NCI-H345 (cell line): ENCODE results near the gene DVL1.
"Not testable (repeated sequence)": the region's sequence is repeated elsewhere in the genome, so short reads cannot be mapped to it uniquely, and the experiment has no call there.

Source experiments
- DNase-seq: peaks from one replicate; lab custom pipeline; 2025; lab: John Stamatoyannopoulos, UW

DVL1 gene

DNA sequence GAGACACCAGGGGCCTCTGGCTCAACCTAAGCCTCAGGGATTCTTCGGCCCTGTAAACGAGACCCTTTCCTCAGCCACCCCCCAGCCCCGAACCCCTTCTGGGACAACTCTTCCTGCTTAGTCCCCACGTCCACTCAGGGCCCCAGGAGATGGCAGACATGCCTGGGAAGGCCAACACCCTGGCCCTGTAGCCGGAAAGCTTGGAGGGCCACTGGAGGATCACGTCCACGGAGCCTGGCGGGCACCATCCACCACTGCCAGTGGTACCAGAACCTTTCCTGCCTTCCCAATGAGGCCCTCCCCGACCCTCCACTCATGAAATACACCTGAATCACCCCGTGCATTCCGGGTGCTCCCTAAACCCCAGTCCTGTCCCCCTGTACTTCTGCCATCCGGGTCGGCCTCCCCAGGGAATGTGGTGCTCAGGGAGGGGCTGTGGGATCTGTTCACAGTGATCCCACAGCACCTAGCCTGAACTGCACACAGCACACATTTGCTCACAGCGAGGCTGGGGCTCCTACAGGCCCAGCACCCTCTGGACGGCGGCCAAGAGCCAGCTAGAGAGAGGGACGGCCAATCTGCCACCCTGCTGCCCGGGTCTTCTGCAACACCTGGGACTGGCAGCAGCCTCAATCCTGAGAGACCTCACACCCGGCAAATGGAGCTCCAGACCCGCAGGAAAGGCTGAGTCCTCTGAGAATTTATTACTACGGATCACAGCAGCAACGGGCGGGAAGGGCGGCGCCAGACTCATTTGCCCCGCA, 24.0 kb upstream of the DVL1 start:
- no peak for DNase-seq

DNA sequence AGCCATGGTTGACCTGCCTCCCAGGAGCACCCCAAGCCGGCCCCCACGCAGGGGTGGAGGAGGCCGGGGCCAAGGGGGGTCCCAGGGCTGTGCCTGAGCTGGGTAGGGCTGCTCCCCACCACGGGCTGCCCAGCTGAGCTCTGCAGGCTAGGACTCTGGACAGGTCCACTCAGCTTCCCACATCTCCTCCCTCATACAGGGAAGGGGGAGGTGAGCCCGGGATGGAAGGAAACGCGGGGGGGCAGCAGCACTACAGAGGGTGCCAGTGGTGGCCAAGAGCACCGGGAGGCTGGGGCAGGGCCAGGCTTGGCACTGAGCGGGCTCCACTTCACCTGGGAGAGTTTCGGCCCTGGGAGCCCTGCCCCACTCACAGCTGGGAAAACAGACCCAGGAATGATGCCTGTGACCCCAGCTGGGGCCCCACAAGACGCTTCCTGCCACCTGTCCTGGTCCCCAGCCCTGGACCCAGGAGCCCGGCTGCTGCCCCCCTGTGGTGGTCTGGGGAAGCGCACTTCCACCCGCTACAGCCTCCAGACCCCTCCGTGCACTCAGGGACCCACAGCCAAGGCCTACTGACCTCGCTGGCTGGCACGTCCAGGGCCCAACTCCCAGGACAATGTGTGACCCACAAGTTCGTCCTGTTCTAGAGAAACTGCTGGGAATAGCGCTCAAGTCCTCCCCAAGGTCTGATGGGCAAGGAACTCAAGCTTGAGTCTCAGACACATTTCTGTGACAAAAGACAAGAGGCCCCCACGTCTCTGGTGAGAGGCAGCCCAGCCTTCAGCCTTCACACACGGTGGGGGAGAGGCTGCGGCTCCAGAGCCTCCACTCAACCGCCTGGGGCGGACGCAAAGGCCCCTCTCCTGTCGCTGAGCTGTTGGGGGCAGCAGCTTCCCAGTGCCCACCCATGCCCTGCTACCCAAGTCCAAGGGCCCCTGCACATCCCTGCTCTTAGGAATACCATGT, 22.8 kb upstream of the DVL1 start:
- peak; percentile 57 for DNase-seq

DNA sequence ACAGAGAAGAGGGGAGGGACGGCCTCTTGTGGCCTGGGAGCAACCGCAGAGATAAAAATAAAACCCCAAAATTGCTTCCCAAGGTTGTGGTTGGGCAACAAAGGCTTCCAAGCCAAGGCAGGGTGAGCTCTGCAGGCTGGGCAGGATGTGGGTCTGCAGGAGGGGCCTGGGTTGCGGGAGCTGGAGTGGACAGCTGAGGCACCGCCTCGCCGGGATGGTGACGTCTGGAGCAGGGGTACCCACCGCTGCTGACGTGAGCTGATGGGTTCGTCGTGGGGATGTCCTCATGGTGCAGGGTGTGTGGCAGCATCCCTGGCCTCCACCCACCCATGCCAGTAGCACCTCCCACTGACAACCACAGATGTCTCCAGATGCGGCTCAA, 22.1 kb upstream of the DVL1 start:
- DNase-seq: no peak

DNA sequence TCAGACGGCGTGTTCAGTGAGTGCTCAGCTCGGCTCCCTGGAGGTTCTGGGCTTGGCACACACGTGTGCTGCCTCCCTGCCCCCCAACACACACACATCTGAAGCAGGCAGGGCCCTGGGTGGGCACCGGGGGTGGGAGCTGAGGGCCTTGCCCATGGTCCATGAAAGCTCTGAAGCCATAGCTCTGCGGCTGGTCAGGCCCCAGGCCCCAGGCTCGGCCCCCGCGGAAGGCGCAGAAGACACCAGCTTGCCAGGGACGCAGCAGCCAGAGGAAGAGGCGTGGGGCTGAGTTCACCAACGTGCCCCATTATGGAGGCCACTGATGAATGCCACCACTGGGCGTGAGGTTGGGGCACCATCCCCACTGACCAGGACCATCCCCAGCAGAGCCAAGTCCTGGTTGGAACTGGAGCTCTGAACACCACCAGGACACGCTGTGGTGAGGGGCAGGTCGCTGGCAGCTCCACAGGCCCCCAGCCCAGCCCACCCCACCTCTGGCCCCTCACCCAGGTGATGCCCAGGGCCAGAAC, 21.6 kb upstream of the DVL1 start:
- no peak for DNase-seq

DNA sequence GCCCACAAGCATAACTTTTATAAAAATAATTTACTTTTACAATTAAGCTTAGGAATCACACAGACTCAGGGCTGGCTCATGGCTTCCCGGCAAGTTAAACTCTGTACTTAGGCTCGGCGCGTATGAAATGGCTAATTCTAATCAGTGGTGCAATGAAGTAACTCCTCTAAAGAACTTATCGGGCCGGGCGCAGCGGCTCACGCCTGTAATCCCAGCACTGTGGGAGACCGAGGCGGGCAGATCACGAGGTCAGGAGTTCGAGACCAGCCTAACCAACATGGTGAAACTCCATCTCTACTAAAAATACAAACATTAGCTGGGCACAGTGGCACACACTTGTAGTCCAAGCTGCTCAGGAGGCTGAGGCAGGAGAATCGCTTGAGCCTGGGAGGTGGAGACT, 20.9 kb upstream of the DVL1 start:
- not testable (repeated sequence) for DNase-seq

DNA sequence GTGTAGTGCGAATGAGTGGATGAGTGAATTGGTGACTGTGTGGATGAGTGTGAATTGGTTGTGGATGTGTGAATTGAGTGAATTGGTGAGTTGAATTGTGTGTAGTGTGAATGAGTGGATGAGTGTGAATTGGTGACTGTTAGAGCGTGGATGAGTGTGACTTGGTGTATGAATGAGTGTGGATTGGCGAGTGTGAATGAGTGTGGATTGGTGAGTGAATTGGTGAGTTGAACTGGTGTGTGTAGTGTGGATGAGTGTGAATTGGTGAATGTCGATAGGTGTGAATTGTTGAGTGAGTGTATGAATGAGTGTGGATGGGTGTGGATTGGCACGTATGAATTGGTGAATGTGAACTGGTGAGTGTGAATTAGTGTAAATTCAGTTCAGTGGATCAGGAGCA, 18.1 kb upstream of the DVL1 start:
- DNase-seq: no peak

DNA sequence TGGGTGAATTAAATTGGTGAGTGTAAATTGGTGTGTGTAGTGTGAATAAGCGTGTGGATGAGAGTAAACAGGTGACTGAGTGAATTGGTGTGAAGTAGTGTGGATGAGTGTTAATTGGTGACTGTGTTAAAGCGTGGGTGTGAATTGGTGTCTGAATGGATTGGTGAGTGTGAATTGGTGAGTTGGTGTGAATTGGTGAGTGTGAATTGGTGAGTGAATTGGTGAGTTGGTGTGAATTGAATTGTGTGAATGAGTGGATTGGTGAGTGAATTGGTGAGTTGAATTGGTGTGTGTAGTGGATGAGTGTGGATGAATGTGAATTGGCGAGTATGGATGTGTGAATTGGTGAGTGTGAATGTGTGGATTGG, 17.5 kb upstream of the DVL1 start:
- no peak for DNase-seq

DNA sequence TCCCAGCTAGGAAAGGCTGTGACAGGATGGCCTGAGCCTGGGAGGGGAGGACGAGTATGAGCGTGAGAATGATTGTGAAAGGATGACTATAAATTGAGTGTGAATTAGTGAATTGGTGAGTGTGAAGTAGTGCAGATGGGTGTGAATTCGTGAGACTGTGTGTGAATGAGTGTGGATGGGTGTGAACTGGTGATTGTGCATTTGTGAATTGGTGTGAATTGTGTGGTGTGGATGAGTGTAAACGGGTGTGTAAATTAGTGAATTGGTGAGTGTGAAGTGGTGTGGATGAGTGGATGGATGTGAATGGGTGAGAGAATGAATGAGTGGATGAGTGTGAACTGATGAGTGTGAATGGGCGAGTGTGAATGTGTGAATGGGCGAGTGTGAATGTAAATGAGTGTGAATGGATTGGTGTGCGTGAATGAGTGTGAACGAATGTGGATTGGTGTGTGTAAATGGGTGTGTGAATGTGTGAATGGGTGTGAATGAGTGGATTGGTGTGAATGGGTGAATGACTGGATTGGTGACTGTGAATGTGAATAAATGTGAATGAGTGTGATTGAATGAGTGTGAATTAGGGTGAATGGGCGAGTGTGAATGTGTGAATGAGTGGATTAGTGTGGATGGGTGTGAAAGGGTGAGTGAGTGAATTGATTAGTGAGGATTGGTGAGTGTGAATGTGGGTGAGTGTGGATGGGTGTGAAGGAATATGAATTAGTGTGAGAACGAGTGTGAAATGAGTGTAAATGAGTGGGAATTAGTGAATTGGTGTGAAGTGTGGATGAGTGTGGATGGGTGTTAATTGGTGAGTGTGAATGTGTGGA, 16.9 kb upstream of the DVL1 start:
- no peak for DNase-seq

DNA sequence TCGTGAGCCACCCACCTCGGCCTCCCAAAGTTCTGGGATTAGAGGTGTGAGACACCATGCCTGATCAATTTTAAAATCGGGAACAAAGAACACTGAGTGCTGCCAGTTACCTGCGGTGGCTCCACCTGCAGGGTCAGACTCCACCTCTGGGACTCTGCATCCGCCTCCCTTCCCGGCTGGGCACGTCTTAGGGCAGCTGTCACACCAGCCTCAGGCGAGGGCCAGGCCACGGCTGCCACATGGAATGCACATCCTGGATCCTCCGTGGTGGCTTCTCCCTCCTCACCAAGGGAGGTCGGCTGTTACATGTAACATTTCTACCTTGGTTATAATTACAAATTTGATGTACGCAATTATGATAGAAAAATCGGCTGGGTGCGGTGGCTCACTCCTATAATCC, 15.0 kb upstream of the DVL1 start:
- DNase-seq: no peak

DNA sequence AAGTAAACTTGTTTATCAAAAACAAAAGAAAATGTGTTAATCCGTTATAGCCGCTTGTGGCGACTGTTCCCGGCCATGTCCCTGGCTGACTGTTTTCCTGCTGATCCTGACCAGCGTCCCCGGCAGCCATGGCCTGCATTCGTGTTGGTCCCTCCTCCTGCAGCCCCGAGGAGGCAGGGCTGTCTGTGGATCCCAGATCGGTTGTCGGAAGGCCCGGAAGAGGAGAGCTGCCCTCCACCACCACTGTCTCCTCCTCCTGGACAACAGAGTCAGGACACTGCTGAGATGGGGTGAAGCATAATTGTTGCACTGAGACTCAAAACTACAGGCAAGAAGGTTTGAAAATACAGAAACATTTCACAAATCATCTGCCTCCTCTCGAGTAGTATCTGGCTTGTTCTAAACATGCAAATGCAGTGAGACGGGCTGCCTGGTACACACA, 12.8 kb upstream of the DVL1 start:
- no peak for DNase-seq

DNA sequence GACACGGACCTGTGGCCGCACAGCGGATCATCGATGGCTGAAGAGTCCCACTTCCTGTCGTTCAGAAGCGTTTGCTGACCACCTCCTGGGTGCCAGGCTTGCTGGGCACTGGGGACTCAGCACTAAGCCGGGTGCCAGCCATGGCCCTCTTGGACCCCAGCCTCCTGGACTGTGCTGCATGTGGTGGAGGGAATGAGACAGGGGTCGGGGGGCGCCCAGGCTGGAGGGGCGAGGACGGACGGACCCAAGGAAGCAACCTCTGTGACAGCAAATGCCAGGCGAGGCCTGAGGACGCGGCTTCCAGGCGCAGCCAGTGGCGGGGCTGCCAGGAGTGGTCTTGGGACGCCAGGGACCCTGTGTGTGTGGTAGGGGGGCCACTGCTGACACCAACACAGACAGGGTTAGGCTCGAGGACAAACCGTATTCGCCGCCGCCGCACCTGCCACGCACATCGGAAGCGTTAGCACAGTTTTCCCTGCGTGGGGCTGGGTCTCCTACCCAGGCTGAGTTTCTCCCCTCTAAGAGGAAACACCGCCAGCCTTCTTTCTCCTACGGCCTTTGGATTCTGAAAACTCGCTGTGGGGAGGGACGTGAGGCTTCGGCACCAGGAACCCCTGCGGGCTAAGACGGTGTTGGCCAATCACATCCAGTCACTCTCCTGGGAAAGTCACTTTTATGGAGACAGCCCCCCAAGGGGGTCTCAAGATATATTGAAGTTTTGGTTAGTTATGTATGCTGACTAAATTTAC, 12.2 kb upstream of the DVL1 start:
- DNase-seq: no peak

DNA sequence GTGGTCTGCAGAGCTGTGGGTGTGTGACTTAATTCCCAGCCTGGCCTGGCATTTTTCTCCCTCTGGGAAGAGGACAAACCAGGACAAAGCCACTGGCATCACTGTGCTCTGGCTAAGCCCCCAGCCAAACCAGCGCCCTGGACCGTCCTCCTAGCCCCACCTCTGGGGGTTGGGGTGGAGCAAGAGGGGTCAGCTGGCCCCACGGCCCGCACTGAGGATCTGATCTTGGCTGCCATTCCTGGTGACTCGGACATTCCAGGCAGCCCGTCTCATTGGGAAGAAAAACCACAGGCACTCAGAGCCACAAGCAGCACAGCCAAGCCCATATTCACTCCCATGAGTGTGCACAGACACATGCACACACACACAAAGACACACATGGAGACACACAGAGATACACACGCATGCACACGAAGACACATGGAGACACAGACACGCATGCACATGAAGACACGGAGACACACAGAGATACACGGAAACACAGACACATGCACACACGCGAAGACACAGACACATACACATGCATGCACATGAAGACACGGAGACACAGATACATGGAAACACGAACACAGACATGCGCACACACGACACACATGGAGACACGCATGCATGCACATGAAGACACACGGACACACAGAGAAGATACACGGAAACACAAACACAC, 11.4 kb upstream of the DVL1 start:
- no peak for DNase-seq

DNA sequence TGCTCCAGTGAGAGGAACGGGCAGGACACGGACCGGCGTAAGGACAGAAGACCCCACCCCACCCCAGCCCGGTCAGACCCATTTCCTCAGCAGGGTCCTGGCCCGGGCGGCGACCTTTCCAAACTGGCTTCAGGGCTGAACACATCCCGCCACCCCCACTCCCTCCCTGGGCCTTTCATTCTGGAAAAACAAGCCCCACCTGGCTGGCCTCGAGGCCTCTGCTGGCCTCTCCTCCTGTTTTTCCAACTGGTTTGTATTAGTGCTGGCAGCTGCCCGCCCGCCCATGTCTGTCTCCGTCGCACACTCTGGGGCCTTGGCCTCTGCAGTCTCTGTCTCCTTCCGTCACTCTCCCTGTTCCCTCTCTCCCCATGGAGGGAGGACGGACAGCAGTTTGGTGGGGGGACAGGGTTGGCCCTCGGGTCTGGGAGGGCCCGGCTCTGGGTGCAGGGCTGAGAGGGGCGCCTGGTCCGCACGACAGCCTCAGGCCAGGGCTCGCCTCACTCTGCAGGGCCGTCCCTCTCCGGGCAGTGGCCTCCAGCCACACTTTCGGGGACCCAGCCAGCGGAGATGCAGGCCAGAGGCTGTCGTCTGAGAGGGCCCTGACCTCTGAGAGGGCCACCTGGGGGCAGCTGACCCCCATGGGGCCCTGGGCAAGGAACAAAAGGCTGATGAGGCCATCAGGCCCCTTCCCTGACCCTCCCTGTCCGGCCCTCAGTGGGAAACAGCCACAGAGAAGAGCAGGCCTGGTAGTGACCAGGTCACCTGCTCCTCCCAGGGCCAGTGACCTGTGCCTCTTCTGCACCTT, 10.6 kb upstream of the DVL1 start:
- DNase-seq: no peak

DNA sequence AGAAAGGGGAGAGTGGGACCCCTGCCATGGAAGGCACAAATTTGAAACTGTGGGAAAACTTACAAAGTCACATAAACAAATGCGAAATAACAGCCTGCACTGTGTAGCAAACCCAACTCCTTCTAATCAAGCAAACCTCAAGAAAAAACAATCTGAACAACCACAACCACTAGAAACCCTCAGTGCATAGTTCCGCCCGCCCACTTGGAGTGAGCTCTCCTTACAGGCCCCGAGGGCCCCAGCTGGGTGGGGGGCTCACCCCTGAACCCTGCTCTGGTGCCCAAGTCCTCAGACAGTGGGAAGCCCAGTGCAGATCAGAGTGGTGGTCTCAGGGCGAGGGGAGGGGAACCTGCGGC, 10.1 kb upstream of the DVL1 start:
- no peak for DNase-seq

DNA sequence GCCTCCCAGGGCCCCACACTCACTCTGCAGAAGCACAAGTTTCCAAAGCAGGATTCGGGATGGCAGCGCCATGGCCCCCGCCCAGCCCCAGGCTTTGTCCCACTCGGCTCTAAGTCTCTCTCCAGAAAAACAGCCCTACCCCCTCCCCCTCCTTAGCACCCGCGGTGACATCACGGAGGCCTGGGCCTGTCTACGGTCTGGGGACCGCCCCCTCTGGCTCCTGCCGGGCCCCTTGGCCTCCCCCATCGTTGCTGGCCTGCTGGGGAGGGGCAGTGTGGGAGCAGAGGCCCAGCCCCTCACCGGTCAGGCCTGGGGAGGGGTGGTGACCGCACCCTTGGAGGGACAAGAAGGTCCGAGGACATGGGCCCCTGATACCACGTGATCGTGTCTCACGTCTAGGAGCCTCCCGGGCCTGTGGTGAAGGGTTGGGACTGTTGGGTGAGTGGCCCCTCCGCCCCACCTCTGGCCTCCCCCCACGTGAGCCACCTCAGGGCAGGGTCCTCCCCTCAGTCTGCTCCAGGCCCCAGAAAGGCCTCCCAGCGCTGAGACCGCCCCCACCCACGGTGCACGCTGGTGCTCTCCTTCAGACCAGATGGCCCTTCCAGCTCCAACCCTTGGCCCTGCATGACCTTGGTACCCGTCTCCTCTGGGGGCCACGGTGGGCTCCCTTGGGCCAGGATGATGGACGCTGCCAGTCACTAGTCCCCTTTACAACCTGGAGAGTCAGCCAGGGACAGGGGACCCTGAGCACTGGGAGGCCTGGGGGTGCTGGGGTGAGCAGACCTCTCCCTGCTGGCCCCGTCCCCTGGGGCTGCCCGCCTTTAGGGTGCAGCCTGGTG, 9.4 kb upstream of the DVL1 start, which contains the start of gene MXRA8:
Gene MXRA8, minus strand, starts transcription at position 123 of the 839 bp plus-strand sequence. Its CDS starts 51 bp downstream, at position 72.
- no peak for DNase-seq

DNA sequence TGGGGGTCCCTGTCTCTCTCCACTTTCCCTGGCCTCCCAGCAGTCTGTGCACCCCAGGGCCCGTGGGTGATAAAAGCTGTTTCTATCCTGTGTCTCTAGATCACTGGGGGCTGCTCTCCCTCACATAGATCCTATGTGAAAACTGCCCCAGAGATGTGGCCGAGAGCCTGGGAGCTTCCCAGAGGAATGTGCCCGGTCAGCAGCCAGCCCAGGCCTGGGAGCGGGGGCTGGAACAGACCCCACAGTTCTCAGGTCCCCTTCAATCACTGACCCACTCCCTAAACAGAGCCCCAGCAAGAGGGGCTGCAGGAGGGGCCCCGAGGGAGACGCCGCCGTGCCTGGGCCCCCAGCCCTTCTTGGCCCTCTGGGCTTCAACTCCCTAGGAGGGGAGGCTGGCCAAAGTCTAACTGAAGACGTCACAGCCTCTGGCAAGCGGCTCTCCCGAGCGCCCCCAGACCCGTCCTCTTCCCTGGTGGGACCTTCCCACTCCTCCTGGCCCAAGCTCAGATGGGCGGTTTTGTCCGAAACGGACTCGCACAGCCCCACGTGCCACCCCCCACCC, 8.7 kb upstream of the DVL1 start:
- DNase-seq: no peak

DNA sequence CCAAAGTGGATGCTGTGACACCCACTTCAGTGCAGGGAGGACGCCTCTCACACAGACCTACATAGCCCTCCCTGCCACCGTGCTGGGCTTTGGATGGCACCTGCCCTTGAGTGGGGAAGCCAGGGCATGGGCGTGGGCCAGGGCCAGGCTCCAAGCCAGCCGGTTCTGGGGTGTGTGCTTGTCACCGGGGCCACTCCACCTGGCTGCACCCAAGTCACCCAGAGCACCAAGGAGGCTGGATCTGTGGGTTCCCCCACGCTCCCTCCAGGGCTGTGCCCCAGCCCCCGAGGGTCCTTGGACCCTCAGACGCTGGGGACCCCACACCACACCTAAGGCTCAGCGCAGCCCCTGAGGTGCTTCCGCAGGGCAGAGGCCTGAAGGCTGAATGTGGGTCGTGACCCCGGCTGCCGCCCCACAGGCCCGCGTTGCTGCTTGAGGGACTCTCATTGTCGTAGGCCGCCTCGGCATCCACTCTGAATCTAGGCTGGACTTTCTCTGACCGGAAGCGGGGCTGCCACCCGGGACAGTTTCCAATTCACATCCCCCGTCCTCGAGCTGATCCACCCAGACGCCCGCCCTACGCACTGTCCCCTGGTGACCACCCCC, 7.7 kb upstream of the DVL1 start:
- DNase-seq: no peak

DNA sequence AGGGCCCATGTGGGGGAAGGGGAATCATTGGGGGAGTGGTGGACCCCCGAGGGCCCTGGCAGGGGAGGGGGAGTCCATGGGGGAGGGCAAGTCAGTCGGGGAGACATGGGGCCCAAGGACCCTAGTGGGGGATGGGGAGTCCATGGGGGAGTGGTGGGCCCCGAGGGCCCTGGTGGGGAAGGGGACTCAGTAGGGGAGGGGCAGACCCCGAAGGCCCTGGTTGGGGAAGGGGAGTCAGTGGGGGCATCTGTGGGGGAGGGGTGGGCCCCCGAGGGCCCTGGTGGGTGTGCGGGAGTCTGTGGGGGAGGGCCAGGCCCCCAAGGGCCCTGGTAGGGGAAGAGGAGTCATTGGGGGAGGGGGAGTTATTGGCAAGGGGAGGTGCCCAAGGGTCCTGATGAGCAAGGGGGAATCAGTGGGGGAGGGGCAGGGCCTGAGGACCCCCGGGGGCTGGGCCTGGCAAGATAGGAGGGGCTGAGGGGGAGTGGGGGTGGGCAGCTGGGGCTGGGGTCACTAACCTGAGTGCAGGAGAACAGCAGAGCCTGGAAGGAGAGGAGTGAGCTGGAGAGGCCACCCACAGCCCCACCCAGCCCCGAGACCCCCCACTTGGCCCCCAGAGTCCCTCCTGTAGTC, 7.1 kb upstream of the DVL1 start:
- no peak for DNase-seq
